Measurements from ENCODE around the gene NSMCE1. TPM values are rescaled to one million over a fixed set of nuclear protein-coding genes. Genes with fewer than 3 reads are reported as not detected.
"Not testable (repeated sequence)": the region's sequence is repeated elsewhere in the genome, so short reads cannot be mapped to it uniquely, and the experiment has no call there.

NSMCE1 gene
- total RNA-seq, 1 donor from 2014 or later, result 25.8 TPM

DNA sequence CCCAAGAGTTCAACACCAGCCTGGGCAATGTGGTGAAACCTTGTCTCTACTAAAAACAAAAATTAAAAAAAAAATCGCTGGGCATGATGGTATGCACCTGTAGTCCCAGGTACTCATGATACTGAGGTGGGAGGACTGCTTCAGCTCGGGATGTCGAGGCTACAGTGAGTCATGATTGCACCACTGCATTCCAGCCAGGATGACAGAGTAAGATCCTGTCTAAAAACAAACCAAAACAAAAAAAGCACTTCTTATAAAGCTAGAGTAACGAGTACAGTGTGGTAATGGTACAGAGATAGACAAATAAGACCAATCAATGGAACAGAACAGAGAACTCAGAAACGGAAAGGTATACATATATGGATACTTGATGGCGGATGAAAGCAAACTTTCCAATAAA, 4.4 kb downstream of the NSMCE1 start:
- Mint-ChIP-seq H3K4me3 (no peak overlapping the region), H3K4me1 (peaks cover 13% of the 10 kb centered on the region), H3K27me3 (ENCODE audit: low read depth) (no peaks in the 10 kb centered on the region), H3K36me3 (no peaks in the 10 kb centered on the region), H3K9me3 (no peaks in the 10 kb centered on the region), H3K27ac (no peak overlapping the region)
- TF ChIP-seq, protein P1, sequence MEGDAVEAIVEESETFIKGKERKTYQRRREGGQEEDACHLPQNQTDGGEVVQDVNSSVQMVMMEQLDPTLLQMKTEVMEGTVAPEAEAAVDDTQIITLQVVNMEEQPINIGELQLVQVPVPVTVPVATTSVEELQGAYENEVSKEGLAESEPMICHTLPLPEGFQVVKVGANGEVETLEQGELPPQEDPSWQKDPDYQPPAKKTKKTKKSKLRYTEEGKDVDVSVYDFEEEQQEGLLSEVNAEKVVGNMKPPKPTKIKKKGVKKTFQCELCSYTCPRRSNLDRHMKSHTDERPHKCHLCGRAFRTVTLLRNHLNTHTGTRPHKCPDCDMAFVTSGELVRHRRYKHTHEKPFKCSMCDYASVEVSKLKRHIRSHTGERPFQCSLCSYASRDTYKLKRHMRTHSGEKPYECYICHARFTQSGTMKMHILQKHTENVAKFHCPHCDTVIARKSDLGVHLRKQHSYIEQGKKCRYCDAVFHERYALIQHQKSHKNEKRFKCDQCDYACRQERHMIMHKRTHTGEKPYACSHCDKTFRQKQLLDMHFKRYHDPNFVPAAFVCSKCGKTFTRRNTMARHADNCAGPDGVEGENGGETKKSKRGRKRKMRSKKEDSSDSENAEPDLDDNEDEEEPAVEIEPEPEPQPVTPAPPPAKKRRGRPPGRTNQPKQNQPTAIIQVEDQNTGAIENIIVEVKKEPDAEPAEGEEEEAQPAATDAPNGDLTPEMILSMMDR (IDR thresholded peaks at IDR 0.05; ENCODE audit: unreplicated experiment), result no peak
- DNase-seq (ENCODE audit: low spot score in 2 of 2, unreplicated experiment in 2 of 2), result no peak

DNA sequence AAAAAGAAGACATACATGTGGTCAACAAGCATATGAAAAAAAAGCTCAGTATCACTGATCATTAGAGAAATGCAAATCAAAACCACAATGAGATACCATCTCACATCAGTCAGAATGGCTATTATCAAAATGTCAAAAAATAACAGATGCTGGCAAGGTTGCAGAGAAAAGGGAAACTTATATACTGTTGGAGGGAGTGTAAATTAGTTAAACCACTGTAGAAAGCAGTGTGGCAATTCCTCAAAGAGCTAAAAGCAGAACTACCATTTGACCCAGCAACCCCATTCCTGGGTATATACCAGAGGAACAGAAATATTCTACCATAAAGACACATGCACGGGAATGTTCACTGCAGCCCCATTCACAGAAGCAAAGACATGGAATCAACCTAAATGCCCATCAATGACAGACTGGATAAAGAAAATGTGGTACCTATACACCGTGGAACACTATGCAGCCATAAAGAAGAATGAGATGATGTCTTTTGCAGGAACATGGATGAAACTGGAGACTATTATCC, 5.6 kb downstream of the NSMCE1 start:
- not testable (repeated sequence) for H3K36me3 Mint-ChIP-seq; DNase-seq (ENCODE audit: low spot score in 2 of 2, unreplicated experiment in 2 of 2); H3K27me3 Mint-ChIP-seq (ENCODE audit: low read depth); H3K9me3 Mint-ChIP-seq; H3K4me3 Mint-ChIP-seq; H3K27ac Mint-ChIP-seq
- H3K4me1 Mint-ChIP-seq, result peaks cover 10% of the 10 kb centered on the region

- Mint-ChIP-seq H3K4me1 (peaks cover 10% of the 10 kb centered on the region), H3K27ac (no peak overlapping the region), H3K9me3 (no peaks in the 10 kb centered on the region), H3K4me3 (no peak overlapping the region), H3K27me3 (ENCODE audit: low read depth) (no peaks in the 10 kb centered on the region), H3K36me3 (peaks cover 7% of the 10 kb centered on the region)
- no peak for DNase-seq (ENCODE audit: low spot score in 2 of 2, unreplicated experiment in 2 of 2)
- TF ChIP-seq, protein P1 (IDR thresholded peaks at IDR 0.05; ENCODE audit: unreplicated experiment), result no peak
Measured at GRCh38 chr16:27259710-27260109, 8.9 kb downstream of the NSMCE1 start.

DNA sequence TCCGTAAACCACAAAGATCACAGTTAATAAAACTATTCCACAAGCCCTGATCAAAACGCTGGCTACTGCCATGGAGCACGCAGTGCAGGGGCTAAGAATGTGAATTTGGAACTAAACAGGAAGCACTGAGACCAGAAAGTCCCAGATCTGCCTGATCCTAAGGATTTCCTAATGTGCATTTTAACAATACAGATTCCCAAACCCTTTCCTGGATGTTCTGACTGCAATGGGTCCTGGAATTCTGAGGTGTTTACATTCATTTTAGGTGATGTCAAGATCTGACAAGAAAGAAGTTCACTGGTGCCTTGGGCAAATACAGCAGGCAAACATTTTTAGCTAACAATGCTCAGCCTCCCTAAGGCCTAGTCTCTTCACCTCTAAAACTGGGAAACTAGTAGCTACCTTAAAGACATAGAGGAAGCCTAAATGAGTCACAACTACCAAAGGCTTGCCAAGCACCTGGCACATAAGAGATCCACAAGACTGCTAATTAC, 10.3 kb downstream of the NSMCE1 start:
- Mint-ChIP-seq H3K9me3 (no peaks in the 10 kb centered on the region), H3K27me3 (ENCODE audit: low read depth) (no peaks in the 10 kb centered on the region), H3K4me3 (no peak overlapping the region), H3K27ac (peak overlapping the region; percentile 25), H3K36me3 (peaks cover 10% of the 10 kb centered on the region), H3K4me1 (peaks cover 7% of the 10 kb centered on the region)
- DNase-seq (ENCODE audit: low spot score in 2 of 2, unreplicated experiment in 2 of 2), result no peak
- TF ChIP-seq, protein P1 (IDR thresholded peaks at IDR 0.05; ENCODE audit: unreplicated experiment), result no peak

DNA sequence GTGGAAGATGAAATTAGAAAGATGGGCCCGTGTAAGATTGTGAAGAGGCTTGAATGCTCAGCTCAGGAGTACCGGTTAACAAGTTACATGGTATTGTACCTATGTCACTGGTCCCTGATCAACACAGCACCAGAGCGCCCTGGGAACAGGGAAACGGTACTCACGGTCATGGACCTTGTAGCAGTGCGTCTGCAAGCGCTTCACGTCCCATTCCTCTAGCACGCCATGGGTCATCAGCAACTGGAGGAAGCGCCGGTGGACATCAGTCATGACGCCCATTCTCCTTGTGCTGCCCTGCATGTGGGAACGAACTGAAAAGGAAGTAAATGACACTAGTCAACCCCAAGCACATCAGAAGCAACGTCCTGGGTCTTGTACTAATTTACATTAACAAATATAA, 11.3 kb downstream of the NSMCE1 start:
- no peak for DNase-seq (ENCODE audit: low spot score in 2 of 2, unreplicated experiment in 2 of 2)
- TF ChIP-seq, protein P1 (IDR thresholded peaks at IDR 0.05; ENCODE audit: unreplicated experiment), result no peak
- no peak overlapping the region for H3K27ac Mint-ChIP-seq
- peaks cover 4% of the 10 kb centered on the region for H3K4me1 Mint-ChIP-seq
- H3K4me3 Mint-ChIP-seq, result no peak overlapping the region
- H3K9me3 Mint-ChIP-seq, result no peaks in the 10 kb centered on the region
- H3K27me3 Mint-ChIP-seq (ENCODE audit: low read depth), result no peaks in the 10 kb centered on the region
- peaks cover 10% of the 10 kb centered on the region for H3K36me3 Mint-ChIP-seq

DNA sequence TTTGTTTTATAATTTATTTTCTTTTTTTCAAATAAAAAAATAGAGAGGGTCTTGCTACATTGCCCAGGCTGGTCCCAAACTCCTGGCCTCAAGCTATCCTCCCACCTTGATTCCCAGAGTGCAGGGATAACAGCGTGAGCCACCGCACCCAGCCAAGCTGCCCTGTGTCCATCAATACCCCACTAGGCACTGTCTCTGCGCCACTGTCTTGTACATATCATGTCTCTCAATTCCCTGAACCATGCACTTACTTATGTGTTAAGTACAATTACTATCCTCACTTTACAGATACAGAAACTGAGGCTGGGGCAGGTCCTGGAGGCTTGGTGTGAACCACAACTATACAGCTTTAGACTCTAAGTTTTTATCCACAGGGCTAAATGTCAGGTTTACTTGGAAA, 11.7 kb downstream of the NSMCE1 start:
- Mint-ChIP-seq H3K4me3 (no peak overlapping the region), H3K36me3 (peaks cover 10% of the 10 kb centered on the region), H3K27ac (no peak overlapping the region), H3K4me1 (peaks cover 4% of the 10 kb centered on the region), H3K9me3 (no peaks in the 10 kb centered on the region), H3K27me3 (ENCODE audit: low read depth) (no peaks in the 10 kb centered on the region)
- DNase-seq (ENCODE audit: low spot score in 2 of 2, unreplicated experiment in 2 of 2), result no peak
- TF ChIP-seq, protein P1 (IDR thresholded peaks at IDR 0.05; ENCODE audit: unreplicated experiment), result no peak

All from mesothelial cell of epicardium (in vitro differentiated cells).